HCT116 (cell line): ENCODE data around the gene CDK5RAP2. TPM values are rescaled to one million over a fixed set of nuclear protein-coding genes. Genes with fewer than 3 reads are reported as not detected.

Experiments used
- ATAC-seq: fragments of 200-7000 bp; cut with Tn5 transposase; 2 replicates; pipeline ENCODE4 v1.9.1; 2020; ENCODE audit warnings: mild to moderate bottlenecking, moderate library complexity
- BruUV-seq: library from RNA; stranded (reverse); fragments of 400-500 nt; replicated peaks from 2 replicates; lab custom pipeline; 2021; lab: Mats Ljungman, UMichigan
- CTCF ChIA-PET: fragments of 300-600 bp; sonication (Branson Sonifier 250); formaldehyde crosslinking; loops from one replicate; lab custom pipeline; 2021; ENCODE audit warnings: antibody characterized with exemption; lab: Charles Lee
- POLR2A ChIA-PET: fragments of 300-600, 350-600 bp; sonication (Branson Sonifier 250); formaldehyde crosslinking; loops from one replicate; lab custom pipeline; 2021; ENCODE audit warnings: antibody characterized with exemption; lab: Charles Lee
- RAD21 ChIA-PET, 2 experiments: fragments of 300-600 bp; sonication (Branson Sonifier 250); formaldehyde crosslinking; loops; one replicate each; lab custom pipeline; 2023; ENCODE audit warnings: low total read pairs in 2 of 2; ENCODE audit not compliant: uncharacterized antibody in 2 of 2, unreplicated experiment in 2 of 2, low non-redundant PET in 1 of 2; lab: Charles Lee
- DNase-seq: peaks from one replicate; pipeline ENCODE4 v3.0.0-alpha.2; 2010; ENCODE audit warnings: low read depth, low spot score
- H2AFZ ChIP-seq: fragments of 200-600 bp; shearing (Covaris generic), sonication (generic); 2 replicates; pipeline ENCODE4 v1.6.1; 2017; ENCODE audit warnings: low read depth, mixed run types, mixed read lengths, antibody characterized with exemption, low read length; ENCODE audit not compliant: poor library complexity, severe bottlenecking
- H3K27ac ChIP-seq: 2 replicates; pipeline ENCODE4 v1.5.1; 2012; ENCODE audit warnings: low read depth, low read length
- H3K27me3 ChIP-seq: fragments of 200-600 bp; sonication (generic); 2 replicates; pipeline ENCODE4 v1.6.1; 2016; ENCODE audit warnings: mixed run types, low read length, mixed read lengths; ENCODE audit not compliant: insufficient read depth
- H3K36me3 ChIP-seq, 2 experiments: fragments of 200-500 bp in 1 of 2; fragments of 200-600 bp in 1 of 2; sonication (Bioruptor generic) in 1 of 2; sonication (generic) in 1 of 2; 2 replicates each; pipeline versions ENCODE4 v1.5.1 to v1.6.1; 2014 to 2016; ENCODE audit warnings: low read length in 2 of 2, inconsistent platforms in 1 of 2, mixed read lengths in 1 of 2, mixed run types in 1 of 2; ENCODE audit not compliant: insufficient read depth in 2 of 2, control insufficient read depth in 1 of 2
- H3K4me1 ChIP-seq, 2 experiments: fragments of 200-600 bp in 1 of 2; sonication (generic) in 1 of 2; 2 replicates each; pipeline versions ENCODE4 v1.5.1 to v1.6.1; 2012 to 2017; ENCODE audit warnings: low read length in 2 of 2, inconsistent platforms in 1 of 2, mild to moderate bottlenecking in 1 of 2, mixed read lengths in 1 of 2, mixed run types in 1 of 2, moderate library complexity in 1 of 2; ENCODE audit not compliant: insufficient read depth in 2 of 2, control insufficient read depth in 1 of 2
- H3K4me2 ChIP-seq: fragments of 200-600 bp; sonication (generic); 2 replicates; pipeline ENCODE4 v1.6.1; 2017; ENCODE audit warnings: mixed run types, low read length, mixed read lengths
- H3K4me3 ChIP-seq, 2 experiments: fragments of 200-600 bp in 1 of 2; sonication (generic) in 1 of 2; replicated peaks in 1 of 2; 2 replicates each; pipeline ENCODE4 v1.5.1; 2011 to 2016; ENCODE audit warnings: low read length in 2 of 2, control low read depth in 1 of 2, low read depth in 1 of 2, mild to moderate bottlenecking in 1 of 2, mixed read lengths in 1 of 2, mixed run types in 1 of 2
- H3K79me2 ChIP-seq: fragments of 200-600 bp; sonication (generic); 2 replicates; pipeline ENCODE4 v1.6.1; 2017; ENCODE audit warnings: mild to moderate bottlenecking, mixed run types, low read length, moderate library complexity, mixed read lengths; ENCODE audit not compliant: insufficient read depth
- H3K9ac ChIP-seq: fragments of 200-600 bp; sonication (generic); 2 replicates; pipeline ENCODE4 v1.6.1; 2016; ENCODE audit warnings: low read length, mixed read lengths
- H3K9me2 ChIP-seq: fragments of 200-600 bp; sonication (generic), shearing (Covaris generic); 2 replicates; pipeline ENCODE4 v1.6.1; 2017; ENCODE audit warnings: mixed run types, mild to moderate bottlenecking, moderate library complexity; ENCODE audit not compliant: insufficient read depth
- H3K9me3 ChIP-seq, 2 experiments: fragments of 200-500 bp in 1 of 2; fragments of 200-600 bp in 1 of 2; sonication (Bioruptor generic) in 1 of 2; sonication (generic) in 1 of 2; 2 replicates each; pipeline ENCODE4 v1.6.1; 2014 to 2017; ENCODE audit warnings: low read length in 2 of 2, mixed read lengths in 2 of 2, inconsistent platforms in 1 of 2, low read depth in 1 of 2, mild to moderate bottlenecking in 1 of 2, mixed run types in 1 of 2, moderate library complexity in 1 of 2; ENCODE audit not compliant: control insufficient read depth in 1 of 2, insufficient read depth in 1 of 2
- H4K20me1 ChIP-seq: fragments of 200-600 bp; sonication (generic), shearing (Covaris generic); 2 replicates; pipeline ENCODE4 v1.6.1; 2017; ENCODE audit warnings: mixed run types, mild to moderate bottlenecking, moderate library complexity; ENCODE audit not compliant: insufficient read depth
- CBX3 ChIP-seq: IDR thresholded peaks from 2 replicates; pipeline ENCODE4 v1.6.1; 2012; ENCODE audit warnings: low read depth
- CEBPB ChIP-seq: IDR thresholded peaks from 2 replicates; pipeline ENCODE4 v1.6.1; 2012; ENCODE audit warnings: low read depth
- ELF1 ChIP-seq: IDR thresholded peaks from 2 replicates; pipeline ENCODE4 v1.6.1; 2012; ENCODE audit warnings: low read depth, borderline replicate concordance
- EZH2 ChIP-seq: fragments of 200-600 bp; sonication (generic); IDR thresholded peaks from 2 replicates; pipeline ENCODE4 v1.6.1; 2017; ENCODE audit warnings: antibody characterized with exemption, mixed run types
- EZH2phosphoT487 ChIP-seq: fragments of 200-600 bp; IDR thresholded peaks from 2 replicates; pipeline ENCODE4 v1.6.1; 2018; ENCODE audit warnings: antibody characterized with exemption, borderline replicate concordance
- FOSL1 ChIP-seq: IDR thresholded peaks from 2 replicates; pipeline ENCODE4 v1.6.1; 2012; ENCODE audit warnings: low read depth
- JUND ChIP-seq: IDR thresholded peaks from 2 replicates; pipeline ENCODE4 v1.6.1; 2012
- POLR2A ChIP-seq: IDR thresholded peaks from 2 replicates; pipeline ENCODE4 v1.7.0; 2011; ENCODE audit warnings: borderline replicate concordance; ENCODE audit not compliant: insufficient read depth, insufficient read length; ENCODE audit errors: extremely low read depth
- POLR2AphosphoS5 ChIP-seq: IDR thresholded peaks from 2 replicates; pipeline ENCODE4 v1.6.1; 2011; ENCODE audit warnings: mild to moderate bottlenecking, low read depth, low read length, moderate library complexity
- RAD21 ChIP-seq: IDR thresholded peaks from 2 replicates; pipeline ENCODE4 v1.6.1; 2012; ENCODE audit warnings: low read depth, mild to moderate bottlenecking
- SIN3A ChIP-seq: IDR thresholded peaks from 2 replicates; pipeline ENCODE4 v1.6.1; 2012; ENCODE audit warnings: low read depth
- TCF7L2 ChIP-seq: IDR thresholded peaks from 2 replicates; pipeline ENCODE4 v1.7.0; 2011; ENCODE audit warnings: borderline replicate concordance, inconsistent platforms; ENCODE audit not compliant: insufficient read depth, insufficient read length; ENCODE audit errors: extremely low read depth
- ZFX ChIP-seq: fragments of 450-650 bp; IDR thresholded peaks from 2 replicates; pipeline ENCODE4 v1.6.1; 2017
- ZNF274 ChIP-seq: fragments of 200-500 bp; sonication (Bioruptor generic); IDR thresholded peaks from 2 replicates; pipeline ENCODE4 v1.6.1; 2014; ENCODE audit warnings: mild to moderate bottlenecking, low read depth, low read length, inconsistent platforms
- intact Hi-C: fragments of 100-400 bp; cut with micrococcal nuclease; formaldehyde crosslinking; loops from 2 replicates; pipeline ENCODE4 v1.10.0; 2022
- total RNA-seq: library from RNA; stranded (reverse); gene quantifications from one replicate; pipeline ENCODE4 v1.2.1, GENCODE V29; 2021; ENCODE audit not compliant: unreplicated experiment
- TF ChIP-seq, protein P1 (sequence below): IDR thresholded peaks from 2 replicates; pipeline ENCODE4 v1.6.1; 2012
- TF ChIP-seq, protein P2 (sequence below): IDR thresholded peaks from 2 replicates; pipeline ENCODE4 v1.6.1; 2012; ENCODE audit warnings: low read depth
- TF ChIP-seq, protein P3 (sequence below): IDR thresholded peaks from 2 replicates; pipeline ENCODE4 v1.6.1; 2012
- TF ChIP-seq, protein P4 (sequence below): IDR thresholded peaks from 2 replicates; pipeline ENCODE4 v1.6.1; 2011; ENCODE audit warnings: mild to moderate bottlenecking, low read length, moderate library complexity; ENCODE audit not compliant: insufficient replicate concordance; ENCODE audit errors: extremely low read depth

The CDK5RAP2 gene
- total RNA-seq, 1 experiment from 2014 or later = 56.2 TPM

DNA sequence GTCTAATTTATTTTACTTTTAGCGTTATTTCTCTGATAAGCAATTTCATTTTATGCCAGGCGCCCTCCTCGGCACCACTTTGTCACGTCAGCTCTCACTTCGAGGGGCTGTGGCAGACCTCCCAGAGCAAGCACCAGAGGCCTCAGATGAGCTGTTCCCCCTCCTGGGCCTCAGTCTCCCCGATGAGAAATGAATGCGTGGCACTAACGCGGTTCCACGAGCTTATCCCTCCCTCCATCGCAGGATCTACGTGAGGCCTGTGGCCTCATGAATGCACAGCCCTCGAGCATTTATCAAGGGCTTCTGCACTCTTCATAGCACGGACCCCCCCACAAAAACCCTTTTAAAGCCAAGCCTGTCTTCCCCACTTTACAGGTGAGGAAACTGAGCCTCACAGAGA lies 205.2 kb downstream of the CDK5RAP2 start:
- no peaks in the 10 kb centered on the region for H3K36me3 ChIP-seq
- no peaks in the 10 kb centered on the region for H3K9me2 ChIP-seq
- H4K20me1 ChIP-seq = no peaks in the 10 kb centered on the region
- H3K27me3 ChIP-seq = no peaks in the 10 kb centered on the region
- H3K4me1 ChIP-seq = no peaks in the 10 kb centered on the region
- H3K4me2 ChIP-seq = no peak overlapping the region
- TF ChIP-seq ZNF274 (no peak), TCF7L2 (no peak), POLR2A (no peak), CEBPB (no peak), ELF1 (no peak), FOSL1 (no peak), POLR2AphosphoS5 (no peak), RAD21 (no peak), CBX3 (no peak), EZH2phosphoT487 (no peak), EZH2 (no peak), JUND (no peak), SIN3A (no peak), ZFX (no peak)
- TF ChIP-seq, protein P1, sequence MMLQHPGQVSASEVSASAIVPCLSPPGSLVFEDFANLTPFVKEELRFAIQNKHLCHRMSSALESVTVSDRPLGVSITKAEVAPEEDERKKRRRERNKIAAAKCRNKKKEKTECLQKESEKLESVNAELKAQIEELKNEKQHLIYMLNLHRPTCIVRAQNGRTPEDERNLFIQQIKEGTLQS = no peak
- TF ChIP-seq, protein P2, sequence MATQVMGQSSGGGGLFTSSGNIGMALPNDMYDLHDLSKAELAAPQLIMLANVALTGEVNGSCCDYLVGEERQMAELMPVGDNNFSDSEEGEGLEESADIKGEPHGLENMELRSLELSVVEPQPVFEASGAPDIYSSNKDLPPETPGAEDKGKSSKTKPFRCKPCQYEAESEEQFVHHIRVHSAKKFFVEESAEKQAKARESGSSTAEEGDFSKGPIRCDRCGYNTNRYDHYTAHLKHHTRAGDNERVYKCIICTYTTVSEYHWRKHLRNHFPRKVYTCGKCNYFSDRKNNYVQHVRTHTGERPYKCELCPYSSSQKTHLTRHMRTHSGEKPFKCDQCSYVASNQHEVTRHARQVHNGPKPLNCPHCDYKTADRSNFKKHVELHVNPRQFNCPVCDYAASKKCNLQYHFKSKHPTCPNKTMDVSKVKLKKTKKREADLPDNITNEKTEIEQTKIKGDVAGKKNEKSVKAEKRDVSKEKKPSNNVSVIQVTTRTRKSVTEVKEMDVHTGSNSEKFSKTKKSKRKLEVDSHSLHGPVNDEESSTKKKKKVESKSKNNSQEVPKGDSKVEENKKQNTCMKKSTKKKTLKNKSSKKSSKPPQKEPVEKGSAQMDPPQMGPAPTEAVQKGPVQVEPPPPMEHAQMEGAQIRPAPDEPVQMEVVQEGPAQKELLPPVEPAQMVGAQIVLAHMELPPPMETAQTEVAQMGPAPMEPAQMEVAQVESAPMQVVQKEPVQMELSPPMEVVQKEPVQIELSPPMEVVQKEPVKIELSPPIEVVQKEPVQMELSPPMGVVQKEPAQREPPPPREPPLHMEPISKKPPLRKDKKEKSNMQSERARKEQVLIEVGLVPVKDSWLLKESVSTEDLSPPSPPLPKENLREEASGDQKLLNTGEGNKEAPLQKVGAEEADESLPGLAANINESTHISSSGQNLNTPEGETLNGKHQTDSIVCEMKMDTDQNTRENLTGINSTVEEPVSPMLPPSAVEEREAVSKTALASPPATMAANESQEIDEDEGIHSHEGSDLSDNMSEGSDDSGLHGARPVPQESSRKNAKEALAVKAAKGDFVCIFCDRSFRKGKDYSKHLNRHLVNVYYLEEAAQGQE = no peak
- TF ChIP-seq, protein P3, sequence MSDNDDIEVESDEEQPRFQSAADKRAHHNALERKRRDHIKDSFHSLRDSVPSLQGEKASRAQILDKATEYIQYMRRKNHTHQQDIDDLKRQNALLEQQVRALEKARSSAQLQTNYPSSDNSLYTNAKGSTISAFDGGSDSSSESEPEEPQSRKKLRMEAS = no peak
- TF ChIP-seq, protein P4, sequence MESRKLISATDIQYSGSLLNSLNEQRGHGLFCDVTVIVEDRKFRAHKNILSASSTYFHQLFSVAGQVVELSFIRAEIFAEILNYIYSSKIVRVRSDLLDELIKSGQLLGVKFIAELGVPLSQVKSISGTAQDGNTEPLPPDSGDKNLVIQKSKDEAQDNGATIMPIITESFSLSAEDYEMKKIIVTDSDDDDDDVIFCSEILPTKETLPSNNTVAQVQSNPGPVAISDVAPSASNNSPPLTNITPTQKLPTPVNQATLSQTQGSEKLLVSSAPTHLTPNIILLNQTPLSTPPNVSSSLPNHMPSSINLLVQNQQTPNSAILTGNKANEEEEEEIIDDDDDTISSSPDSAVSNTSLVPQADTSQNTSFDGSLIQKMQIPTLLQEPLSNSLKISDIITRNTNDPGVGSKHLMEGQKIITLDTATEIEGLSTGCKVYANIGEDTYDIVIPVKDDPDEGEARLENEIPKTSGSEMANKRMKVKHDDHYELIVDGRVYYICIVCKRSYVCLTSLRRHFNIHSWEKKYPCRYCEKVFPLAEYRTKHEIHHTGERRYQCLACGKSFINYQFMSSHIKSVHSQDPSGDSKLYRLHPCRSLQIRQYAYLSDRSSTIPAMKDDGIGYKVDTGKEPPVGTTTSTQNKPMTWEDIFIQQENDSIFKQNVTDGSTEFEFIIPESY = no peak
- RAD21 ChIA-PET = no interaction called here
- no peak overlapping the region for H3K9ac ChIP-seq
- H3K27ac ChIP-seq = no peak overlapping the region
- CTCF ChIA-PET = no interaction called here
- H3K9me3 ChIP-seq = 0 out of 4 replicates have a peak, but pooled peaks cover 0 to 3% of the 10 kb centered on the region in 2 experiments
- no peaks in the 10 kb centered on the region for H3K79me2 ChIP-seq
- no peak for DNase-seq
- no TSS peak for BruUV-seq
- POLR2A ChIA-PET = no interaction called here
- no peak overlapping the region for H3K4me3 ChIP-seq
- intact Hi-C loops = no loop called here
- ATAC-seq = no peak
- H2AFZ ChIP-seq = no peak overlapping the region
